GF-D8 (cell line): Measurements from ENCODE around the gene HDAC3.
"Not testable (repeated sequence)": the region's sequence is repeated elsewhere in the genome, so short reads cannot be mapped to it uniquely, and the experiment has no call there.

Experiments used
- DNase-seq: peaks from one replicate; lab custom pipeline; 2025; lab: John Stamatoyannopoulos, UW

HDAC3 gene

DNA sequence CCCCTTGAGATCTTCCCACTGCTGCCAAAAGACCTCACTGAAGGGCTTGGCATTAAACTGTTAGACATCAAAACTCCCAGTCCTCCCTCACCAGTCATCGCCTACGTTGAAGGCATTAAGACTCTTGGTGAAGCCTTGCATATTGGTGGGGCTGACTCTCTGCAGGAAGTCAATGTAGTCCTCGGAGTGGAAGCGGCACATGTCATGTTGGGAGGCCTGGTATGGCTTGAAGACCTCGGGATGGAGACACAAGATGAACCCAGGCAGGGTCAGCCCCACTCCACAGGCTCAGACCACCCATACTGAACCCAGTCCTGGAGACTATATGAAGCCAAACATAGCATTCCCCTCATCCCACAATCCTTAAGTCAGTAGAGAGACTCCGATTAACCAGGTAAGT lies 1.9 kb downstream of the HDAC3 start:
- no peak for DNase-seq

DNA sequence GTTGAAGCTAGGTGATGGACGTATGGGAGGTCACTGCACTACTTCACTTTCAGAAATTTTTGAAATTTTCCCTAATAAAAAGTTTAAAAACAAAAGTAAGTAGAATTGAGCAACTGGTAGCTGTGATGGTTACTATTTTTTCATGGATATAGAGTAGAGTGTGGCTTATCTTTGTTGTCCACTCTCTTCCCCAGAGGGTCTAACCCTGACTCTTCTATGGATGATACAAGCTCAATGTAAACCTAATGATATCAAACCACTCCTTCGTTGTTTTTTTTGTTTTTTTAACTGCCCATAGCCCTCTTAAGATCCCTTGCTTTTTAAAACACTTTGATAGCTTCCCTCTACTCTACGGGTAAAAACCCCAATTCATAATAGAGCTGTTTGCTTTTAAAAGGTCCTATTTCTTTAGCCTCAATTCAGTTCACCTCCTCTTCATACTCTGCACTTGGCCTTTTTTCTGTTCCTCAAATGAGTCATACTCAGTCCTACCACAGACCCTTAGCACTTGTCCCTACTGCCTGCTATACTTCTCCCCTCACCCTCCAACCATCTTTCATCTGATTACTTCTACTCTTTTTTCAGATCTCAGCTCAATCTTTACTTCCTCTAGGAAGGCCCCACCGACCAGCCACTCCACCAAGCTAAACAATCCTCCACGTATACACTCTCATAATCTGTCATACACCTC lies 2.6 kb downstream of the HDAC3 start:
- DNase-seq: no peak

DNA sequence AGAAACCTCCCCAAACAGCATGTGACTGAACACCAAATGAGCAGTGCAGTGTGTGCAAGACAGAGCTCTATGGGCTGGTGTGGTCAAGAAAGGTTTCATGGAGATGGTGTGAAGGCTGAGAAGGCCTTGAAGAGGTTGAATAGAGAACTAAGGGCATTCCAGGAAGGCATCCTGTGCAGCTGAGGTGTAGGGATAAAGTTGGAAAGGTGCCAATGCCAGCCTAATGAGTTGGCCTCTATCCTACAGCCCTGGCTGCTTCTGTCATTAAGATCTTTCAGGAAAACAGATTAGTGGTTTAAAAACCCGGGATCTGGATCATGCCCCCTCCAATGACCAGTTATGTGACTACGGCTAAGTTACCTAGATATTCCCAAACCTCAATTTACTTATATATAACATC lies 4.0 kb downstream of the HDAC3 start:
- DNase-seq: no peak

DNA sequence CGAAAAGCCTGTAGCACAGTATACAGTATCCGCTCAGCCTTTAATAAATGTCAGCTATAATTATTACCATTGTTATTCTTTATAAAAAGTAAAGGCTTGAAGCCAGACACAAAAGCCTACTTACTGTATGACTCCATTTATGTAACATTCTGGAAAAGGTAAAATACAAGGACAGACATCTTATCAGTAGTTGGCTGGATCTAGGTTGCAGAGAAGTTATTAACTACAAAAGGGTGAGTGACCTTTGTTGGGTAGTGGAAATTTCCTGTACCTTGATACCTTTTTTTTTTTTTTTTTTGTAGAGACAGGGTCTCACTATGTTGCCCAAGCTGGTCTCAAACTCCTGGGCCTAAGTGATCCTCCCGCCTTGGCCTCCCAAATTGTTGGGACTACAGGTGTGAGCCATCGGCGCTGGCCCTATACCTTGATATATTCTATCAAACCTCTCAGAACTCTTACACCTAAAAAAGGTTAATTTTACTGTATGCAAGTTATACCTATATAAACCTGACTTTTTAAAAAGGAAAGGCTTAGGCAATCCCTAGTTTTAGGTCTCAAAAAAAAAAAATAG lies 6.0 kb downstream of the HDAC3 start:
- no peak for DNase-seq

DNA sequence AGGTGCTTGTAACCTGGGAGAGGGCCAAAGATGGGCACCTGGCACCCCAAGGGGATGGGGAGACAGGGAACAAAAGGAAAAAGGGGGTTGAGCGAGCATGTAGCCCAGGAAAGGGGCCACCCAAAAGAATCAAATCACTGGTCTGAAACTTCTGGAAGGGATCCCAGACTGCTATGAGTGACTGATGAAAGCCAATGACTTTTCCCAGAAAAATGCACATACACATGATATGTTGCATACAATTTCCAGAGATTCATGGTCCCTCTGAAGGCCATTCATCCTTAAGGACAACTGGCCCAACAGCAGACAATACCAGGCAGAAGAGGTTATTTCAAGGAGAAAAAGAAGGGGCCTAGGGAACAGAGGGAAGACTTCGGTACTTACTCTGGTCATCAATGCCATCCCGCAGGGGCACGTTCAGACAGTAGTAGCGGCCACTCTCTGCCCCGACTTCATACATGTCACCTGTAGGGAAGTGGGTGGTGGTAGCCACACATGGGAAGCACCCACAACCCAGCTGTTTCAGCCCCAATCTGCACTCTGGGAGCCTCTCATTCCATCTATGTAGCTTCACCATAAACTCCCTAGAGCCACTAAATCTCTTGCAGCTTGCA lies 8.4 kb downstream of the HDAC3 start:
- no peak for DNase-seq

DNA sequence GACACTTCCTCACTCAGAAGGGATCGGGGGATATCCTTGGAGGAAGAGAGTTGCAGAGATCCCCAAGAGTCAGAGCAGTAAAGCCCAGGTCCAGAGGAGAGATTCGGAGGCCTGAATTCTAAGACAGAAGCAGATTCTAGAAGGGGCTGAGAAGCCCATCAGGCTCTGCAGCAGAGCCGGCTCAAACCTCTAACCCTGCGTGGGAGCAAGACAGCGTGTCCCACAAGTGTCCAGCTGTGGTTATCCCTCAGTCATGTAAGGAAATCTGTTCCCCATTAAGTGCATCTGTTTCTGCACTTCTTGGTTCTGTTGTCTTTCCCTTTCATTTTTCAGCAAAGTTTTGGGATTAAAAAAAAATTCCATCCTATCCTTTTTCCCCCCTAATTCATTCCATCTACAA lies 13.0 kb downstream of the HDAC3 start:
- DNase-seq: no peak

- no peak for DNase-seq
Observed at GRCh38 chr5:141623186-141623585, 13.5 kb downstream of the HDAC3 start.

GRCh38 chr5:141618804-141619554 lies 17.7 kb downstream of the HDAC3 start, which contains the start of gene DIAPH1:
DIAPH1 (minus strand) TSS chr5:141619000; CDS start chr5:141618914, 86 bp downstream.
- peak; percentile 84 for DNase-seq

GRCh38 chr5:141618030-141618803 lies 18.4 kb downstream of the HDAC3 start:
- no peak for DNase-seq

DNA sequence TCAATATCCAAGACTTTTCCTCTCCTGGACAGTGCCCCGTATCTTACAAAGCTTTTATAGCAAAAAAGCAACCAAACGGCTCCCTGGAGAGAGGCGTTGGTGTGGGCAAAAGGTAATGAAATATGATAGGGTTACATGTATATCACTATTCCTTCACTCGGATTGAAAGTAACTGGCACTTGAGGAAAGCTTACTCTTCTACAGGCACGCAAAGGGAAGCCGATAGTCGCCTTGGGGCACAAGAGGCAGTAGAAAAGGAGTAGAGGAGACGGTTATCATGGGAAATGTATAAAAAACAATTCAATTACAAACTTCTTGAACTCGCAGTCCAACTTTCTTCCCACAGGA lies 19.0 kb downstream of the HDAC3 start:
- DNase-seq: no peak

DNA sequence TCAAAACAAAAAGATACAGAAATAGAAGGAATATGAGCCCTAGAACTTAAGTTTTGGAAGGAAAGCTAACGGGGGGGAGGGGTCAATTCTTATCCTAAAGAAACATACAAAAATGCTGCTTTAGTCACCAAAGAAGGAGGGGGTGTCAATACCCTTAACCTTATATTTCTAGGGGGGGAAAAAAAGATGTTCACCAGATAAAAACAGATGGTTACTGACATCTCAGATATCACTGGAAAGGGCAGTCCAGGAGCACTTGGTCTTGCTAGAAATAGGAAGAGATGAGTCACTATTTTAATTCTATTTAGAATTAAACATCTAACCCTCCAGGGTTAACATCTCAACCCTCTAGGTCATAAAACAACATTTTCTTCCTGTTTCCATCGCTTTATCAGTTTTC lies 19.5 kb downstream of the HDAC3 start:
- no peak for DNase-seq

GRCh38 chr5:141615991-141616720 lies 20.5 kb downstream of the HDAC3 start:
- DNase-seq: no peak

DNA sequence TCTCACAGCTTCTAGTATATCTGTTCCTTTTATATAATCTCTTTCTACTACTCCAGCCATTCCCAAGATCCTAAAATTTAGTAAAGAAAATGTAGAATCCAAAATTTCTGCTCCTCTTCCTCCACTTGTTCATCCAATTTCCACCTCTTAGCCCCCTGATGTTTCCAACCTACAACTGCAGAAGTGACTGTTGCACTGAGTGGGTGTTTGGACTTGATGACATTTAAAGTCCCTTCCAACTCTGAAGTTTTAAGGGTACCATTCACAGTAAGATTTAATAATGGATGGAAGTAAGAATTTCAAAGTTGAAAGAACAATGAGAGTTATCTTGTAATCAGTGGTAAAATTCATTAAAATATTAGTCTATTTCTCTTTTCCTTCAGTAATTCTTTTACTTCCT lies 23.3 kb downstream of the HDAC3 start:
- DNase-seq: no peak

DNA sequence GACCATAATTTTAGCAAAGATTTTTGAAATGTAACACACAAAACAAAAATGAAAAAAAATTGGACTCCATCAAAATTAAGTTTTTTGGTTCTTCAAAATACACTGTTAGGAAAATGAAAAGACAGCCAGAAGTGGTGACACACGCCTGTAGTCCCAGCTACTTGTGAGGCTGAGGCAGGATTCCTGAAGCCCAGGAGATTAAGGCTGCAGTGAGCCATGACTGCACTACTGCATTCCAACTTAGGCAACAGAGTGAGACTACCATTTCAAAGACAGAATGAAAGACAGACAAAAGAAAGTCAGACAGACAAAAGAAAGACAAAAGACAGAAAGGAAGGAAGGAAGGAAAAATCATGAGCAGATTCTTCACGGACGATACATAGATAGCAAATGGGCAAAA lies 25.4 kb downstream of the HDAC3 start:
- no peak for DNase-seq

DNA sequence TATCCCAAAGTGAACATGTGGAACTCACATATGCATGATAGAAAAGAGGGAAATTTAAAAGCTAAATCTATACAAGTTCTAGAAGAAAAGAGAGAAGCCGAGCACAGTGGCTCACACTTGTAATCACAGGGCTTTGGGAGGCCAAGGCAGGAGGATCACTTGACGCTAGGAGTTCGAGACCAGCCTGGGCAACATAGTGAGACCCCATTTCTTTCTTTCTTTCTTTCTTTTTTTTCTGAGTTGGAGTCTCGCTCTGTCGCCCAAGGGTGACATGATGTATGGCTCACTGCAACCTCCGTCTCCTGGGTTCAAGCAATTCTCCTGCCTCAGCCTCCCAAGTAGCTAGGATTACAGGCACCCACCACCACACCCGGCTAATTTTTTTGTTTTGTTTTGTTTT lies 26.7 kb downstream of the HDAC3 start:
- DNase-seq: not testable (repeated sequence)

DNA sequence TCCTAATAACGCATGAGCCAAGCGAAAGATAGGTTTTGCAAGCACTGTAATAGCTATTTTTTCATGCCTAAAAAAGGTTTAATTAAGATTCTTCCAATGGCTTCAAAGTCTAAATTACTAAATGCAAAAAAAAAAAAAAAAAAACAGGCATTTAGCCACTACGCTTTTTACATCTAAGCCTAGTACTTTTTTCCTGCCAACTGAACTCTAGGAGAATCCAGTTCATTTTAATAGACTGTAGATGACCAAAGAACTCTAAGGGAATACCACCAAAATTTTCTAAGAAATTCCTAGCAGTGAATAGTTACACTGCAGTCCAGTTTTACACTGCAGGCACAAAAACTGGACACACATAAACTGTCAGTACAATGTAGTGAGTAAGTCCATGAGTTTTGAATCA lies 27.6 kb downstream of the HDAC3 start:
- DNase-seq: no peak

- DNase-seq: no peak
Observed at GRCh38 chr5:141608557-141608956, 28.1 kb downstream of the HDAC3 start.

GRCh38 chr5:141608046-141608445 lies 28.6 kb downstream of the HDAC3 start:
- DNase-seq: no peak

- peak; percentile 98 for DNase-seq
Observed at GRCh38 chr5:141605523-141606277, 30.9 kb downstream of the HDAC3 start.

DNA sequence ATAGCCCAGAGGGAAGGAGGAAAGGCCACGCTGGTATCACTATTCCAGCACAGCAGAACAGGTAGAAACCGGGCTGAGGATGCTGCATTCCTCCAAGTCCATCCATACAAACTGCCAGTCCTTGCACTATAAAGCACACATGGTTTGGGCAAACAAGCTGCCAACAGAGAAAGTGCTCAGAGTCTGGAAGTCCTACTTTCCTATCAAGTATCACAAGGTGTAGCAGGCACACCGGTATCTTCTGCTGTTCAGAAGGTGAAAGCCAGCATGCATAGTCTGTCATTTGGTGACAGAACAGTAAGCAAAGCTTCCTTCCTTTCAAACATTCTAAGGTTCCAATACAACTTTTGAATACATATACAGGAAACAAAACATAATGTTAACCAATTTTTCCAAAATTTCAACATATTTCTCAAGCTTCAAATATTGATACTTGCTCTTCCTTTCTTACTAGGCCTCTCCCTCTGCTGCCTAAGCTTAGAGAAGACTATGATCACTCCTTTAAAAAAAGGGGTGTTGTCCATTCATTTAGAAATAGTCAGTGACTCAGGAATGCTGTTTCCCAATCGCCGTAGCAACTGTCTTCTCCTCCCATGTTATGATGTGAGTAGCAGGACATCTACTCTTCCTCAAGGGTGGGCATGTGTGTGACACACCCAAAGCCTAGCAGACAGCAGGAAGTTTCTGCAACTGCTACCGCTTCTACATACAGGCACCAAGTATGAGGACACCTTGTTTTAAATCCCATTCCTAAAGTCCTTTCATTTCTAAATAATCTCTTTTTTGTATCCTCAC lies 32.5 kb downstream of the HDAC3 start:
- peak; percentile 95 for DNase-seq
